ENCODE results near the gene SNX32. TPM values are rescaled to one million over a fixed set of nuclear protein-coding genes. Genes with fewer than 3 reads are reported as not detected.

Gene SNX32
- total and polyA plus RNA-seq, 9 of the 15 experiments (the other 6 are each of a cell fraction or from before 2014, with no cell fraction given), result 0.03 TPM; not detected in 7

DNA sequence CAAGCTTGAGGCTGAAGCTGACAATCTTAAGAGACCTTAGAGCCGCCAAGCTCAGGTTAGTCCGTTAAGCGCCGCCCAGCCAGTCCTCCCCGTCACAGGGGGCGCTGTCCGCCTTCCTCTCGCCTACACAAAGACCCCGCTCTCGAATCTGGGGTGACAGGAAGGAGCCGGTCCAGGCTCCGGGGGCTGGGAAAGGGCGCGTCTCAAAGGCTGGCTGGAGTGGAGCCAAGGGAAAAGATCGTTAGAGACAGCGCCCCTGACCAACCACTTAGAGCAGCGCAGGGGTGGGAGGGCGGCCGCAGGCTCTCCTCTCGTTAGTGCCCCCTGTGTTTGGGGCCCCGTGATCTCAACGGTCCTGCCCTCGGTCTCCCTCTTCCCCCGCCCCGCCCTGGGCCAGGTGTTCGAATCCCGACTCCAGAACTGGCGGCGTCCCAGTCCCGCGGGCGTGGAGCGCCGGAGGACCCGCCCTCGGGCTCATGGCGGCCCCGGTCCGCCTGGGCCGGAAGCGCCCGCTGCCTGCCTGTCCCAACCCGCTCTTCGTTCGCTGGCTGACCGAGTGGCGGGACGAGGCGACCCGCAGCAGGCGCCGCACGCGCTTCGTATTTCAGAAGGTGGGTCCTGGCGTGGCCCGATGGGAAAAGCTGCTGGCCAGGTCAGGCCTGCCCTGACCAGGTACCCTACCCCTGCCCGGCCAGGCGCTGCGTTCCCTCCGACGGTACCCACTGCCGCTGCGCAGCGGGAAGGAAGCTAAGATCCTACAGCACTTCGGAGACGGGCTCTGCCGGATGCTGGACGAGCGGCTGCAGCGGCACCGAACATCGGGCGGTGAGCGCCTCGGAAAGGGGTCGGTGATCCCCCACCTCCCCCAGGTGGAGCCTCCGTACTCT, 26.8 kb downstream of the SNX32 start, which contains the start of gene MUS81:
Gene MUS81 (plus strand): TSS at position 156 of the 887 bp plus-strand sequence. CDS start 321 bp downstream, at position 477.
- peaks cover 51% of the 10 kb centered on the region for H3K79me2 ChIP-seq (ENCODE audit: control insufficient read depth, insufficient read depth, low read length)
- no peaks in the 10 kb centered on the region for H3K9me3 ChIP-seq (replicated peaks; ENCODE audit: control insufficient read depth, insufficient read depth, low read depth, low read length)
- WGBS (ENCODE audit: insufficient coverage, low coverage, missing lambda C conversion rate), result under 1% methylated on average over 72 of the region's 78 CpGs
- FAIRE-seq (peak; percentile 94), ATAC-seq (peak; percentile 68), DNase-seq (ENCODE audit: extremely low read depth in 1 of 4, low spot score in 3 of 4) (peak; percentile 84 to 99 (median 90))
- in situ Hi-C loops (cut with MboI), result no loop called here
- H3K9me1 ChIP-seq (ENCODE audit: control insufficient read depth, insufficient read depth, low read length), result peaks cover 9% of the 10 kb centered on the region
- peaks cover 57% of the 10 kb centered on the region for H3K36me3 ChIP-seq (ENCODE audit: control insufficient read depth, insufficient read depth, low read length)
- peak within 1 kb of the TSS; percentile 69 for H2AFZ ChIP-seq (ENCODE audit: low read depth, low read length)
- H3K27me3 ChIP-seq (ENCODE audit: control insufficient read depth in 2 of 2, insufficient read depth in 2 of 2, low read length in 2 of 2), result no peaks in the 10 kb centered on the region; a peak in 1 of 5 replicates
- TSS peak; percentile 42 for BruUV-seq (replicated peaks)
- peaks cover 14 to 76% of the 10 kb centered on the region in 2 experiments for H3K4me1 ChIP-seq (replicated peaks in 1 of 2; ENCODE audit: control insufficient read depth in 2 of 2, insufficient read depth in 2 of 2, low read length in 2 of 2)
- peak within 1 kb of the TSS; percentile 95 for H3K4me2 ChIP-seq (ENCODE audit: insufficient read depth, low read length)
- peak within 1 kb of the TSS; percentile 99 to 100 for H3K9ac ChIP-seq (ENCODE audit: insufficient read depth in 1 of 2, low read depth in 2 of 2, low read length in 2 of 2)
- peaks cover 19% of the 10 kb centered on the region for H4K20me1 ChIP-seq (replicated peaks; ENCODE audit: control insufficient read depth, insufficient read depth, low read length)
- peak within 1 kb of the TSS; percentile 95 for H3K4me3 ChIP-seq
- ChIA-PET POLR2A (interaction anchor here (0.6 to 5.6 kb wide), 31 partner anchors 8 to 787 kb away, joined by 3 to 151 read pairs (median 4); partner anchors contain the start of genes AP5B1, BANF1, CCDC85B and EIF1AD), CTCF (ENCODE audit: low intra/inter-chr PET ratio) (interaction anchor here (0.7 to 0.9 kb wide), 2 partner anchors 25 to 28 kb away, joined by 3 to 4 read pairs; partner anchors contain the start of gene FIBP)
- intact Hi-C loops (cut with micrococcal nuclease), result loop anchor here (1.0 kb wide), 1 partner anchor 28 kb away; the partner anchor contains the start of gene FIBP
- peak within 1 kb of the TSS; percentile 96 for H3K27ac ChIP-seq (ENCODE audit: extremely low read depth, low read depth, low read length)
- TF ChIP-seq ZBTB26 (CRISPR knock-in tag; IDR thresholded peaks at IDR 0.05), result no peak
- peak; percentile 29 for TF ChIP-seq HNRNPLL (IDR thresholded peaks at IDR 0.05; ENCODE audit: low read depth, low read length, poor library complexity, severe bottlenecking)
- TF ChIP-seq RFX5 (IDR thresholded peaks at IDR 0.05; ENCODE audit: low read depth, low read length), result no peak
- TF ChIP-seq LARP7 (IDR thresholded peaks at IDR 0.05), result no peak
- TF ChIP-seq RBM34 (IDR thresholded peaks at IDR 0.05; ENCODE audit: borderline replicate concordance, insufficient read depth, low read length), result no peak
- TF ChIP-seq TBL1XR1 (IDR thresholded peaks at IDR 0.05; ENCODE audit: low read length in 2 of 2), result peak; percentile 28 to 55; a peak in 1 of 4 replicates
- peak in 1 of 2 experiments; percentile 60; a peak in 2 of 4 replicates for TF ChIP-seq NONO (IDR thresholded peaks at IDR 0.05; ENCODE audit: low read depth in 2 of 2, low read length in 1 of 2)
- no peak for TF ChIP-seq ATF1 (CRISPR knock-in tag; IDR thresholded peaks at IDR 0.05)
- peak; percentile 66 for TF ChIP-seq ATF1 (tag; IDR thresholded peaks at IDR 0.05)
- no peak for TF ChIP-seq KHSRP (IDR thresholded peaks at IDR 0.05)
- peak; percentile 13 for TF ChIP-seq HDAC3 (IDR thresholded peaks at IDR 0.05; ENCODE audit: borderline replicate concordance, partially characterized antibody)
- TF ChIP-seq HINFP (tag; conservative IDR thresholded peaks at IDR 0.05; ENCODE audit: low read depth), result no peak
- peak; percentile 11; the same call in 1 of the 2 replicates for TF ChIP-seq GATAD2B (IDR thresholded peaks at IDR 0.05; ENCODE audit: borderline replicate concordance)
- TF ChIP-seq MITF (IDR thresholded peaks at IDR 0.05), result peak; percentile 73
- no peak for TF ChIP-seq ZKSCAN8 (CRISPR knock-in tag; IDR thresholded peaks at IDR 0.05)
- TF ChIP-seq TRIM24 (IDR thresholded peaks at IDR 0.05), result peak in 1 of 2 experiments; percentile 34; a peak in 1 of 4 replicates
- peak; percentile 61 for TF ChIP-seq NFYB (IDR thresholded peaks at IDR 0.05; ENCODE audit: extremely low read depth, insufficient read length)
- TF ChIP-seq ZFX (CRISPR knock-in tag; IDR thresholded peaks at IDR 0.05), result peak; percentile 76
